ENCODE measurements around the gene SLC43A1.
"Not testable (repeated sequence)": the region's sequence is repeated elsewhere in the genome, so short reads cannot be mapped to it uniquely, and the experiment has no call there.

Gene SLC43A1

DNA sequence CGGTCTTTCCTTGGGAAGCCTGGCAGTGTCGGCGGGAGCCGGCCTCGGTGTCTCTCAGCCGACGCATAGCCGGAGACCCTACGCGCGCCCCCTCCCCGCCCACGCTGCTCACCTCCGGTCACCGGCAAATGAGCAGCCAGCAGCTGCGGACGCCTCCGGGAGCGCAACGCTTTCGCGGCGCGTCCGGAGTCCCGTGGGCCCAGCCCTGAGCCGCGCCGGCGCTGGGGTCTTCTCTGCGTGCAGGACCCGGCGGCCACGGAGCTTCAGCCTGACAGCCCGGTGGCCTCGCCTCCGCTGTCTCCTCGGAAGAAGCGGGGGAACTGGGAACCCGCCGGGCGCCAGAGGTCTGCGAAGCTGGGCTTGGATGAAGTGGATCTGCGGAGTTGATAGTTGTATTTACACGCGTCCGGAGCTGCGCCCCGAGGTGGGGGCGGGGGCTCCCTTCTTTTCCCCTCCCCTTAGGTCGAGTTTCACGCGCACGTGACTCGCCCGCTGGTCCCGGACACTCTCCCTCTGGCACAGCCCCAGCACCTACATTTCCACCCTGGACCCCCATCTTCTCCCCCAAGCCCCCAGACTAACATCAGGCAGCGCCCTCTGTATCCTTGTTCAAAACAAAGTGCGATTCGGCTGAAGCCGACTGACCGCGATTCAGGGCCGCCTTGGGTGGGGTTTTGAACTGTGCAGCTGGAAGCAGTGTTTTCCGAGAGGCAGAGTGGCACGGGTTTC is at the start of gene SLC43A1:
Gene SLC43A1, minus strand, starts transcription at position 371 of the 729 bp plus-strand sequence. CDS start 1,591 bp downstream, outside the sequence.
- peak; percentile 79 for DNase-seq

- no peak for DNase-seq
These were observed 47.1 kb upstream of the SLC43A1 start for GRCh38 chr11:57562596-57562995.

GRCh38 chr11:57560146-57560545 is 44.6 kb upstream of the SLC43A1 start:
- no peak for DNase-seq

- DNase-seq: no peak
These were observed 40.5 kb upstream of the SLC43A1 start for GRCh38 chr11:57556041-57556440.

DNA sequence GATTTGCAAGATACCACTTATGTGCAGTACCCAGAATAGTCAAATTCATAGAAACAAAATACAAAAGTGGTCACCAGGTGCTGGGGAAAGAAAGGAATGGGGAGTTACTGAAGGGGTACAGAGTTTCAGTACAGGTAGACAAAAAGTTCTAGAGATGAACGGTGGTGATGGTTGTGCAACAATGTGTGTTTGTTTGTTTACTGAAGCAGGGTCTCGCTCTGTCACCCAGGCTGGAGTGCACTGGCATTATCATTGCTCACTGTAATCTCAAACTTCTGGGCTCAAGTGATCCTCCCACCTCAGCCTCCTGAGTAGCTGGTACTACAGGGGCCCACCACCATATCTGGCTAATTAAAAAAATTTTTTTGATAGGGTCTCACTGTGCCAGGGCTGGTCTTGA is 39.9 kb upstream of the SLC43A1 start:
- DNase-seq: no peak

GRCh38 chr11:57552479-57552878 is 37.0 kb upstream of the SLC43A1 start:
- no peak for DNase-seq

DNA sequence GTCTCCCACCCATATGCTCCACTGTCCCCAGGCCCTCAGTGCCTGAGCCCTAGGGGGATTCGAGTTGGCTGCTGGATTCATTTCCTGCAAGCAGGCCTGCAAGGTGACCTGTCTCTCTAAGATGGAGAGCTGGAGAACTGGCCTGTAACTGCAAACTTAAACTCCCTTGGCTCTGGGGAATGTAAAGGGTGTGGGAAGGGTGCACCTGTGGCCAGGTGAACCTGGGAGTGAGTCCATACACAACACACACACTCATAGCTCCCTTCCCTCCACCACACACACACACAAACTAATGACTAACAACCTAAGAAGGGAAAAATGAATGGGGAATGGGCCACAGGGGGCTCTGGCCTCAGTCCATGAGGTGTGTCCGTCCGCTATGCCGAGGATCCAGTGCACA is 36.4 kb upstream of the SLC43A1 start:
- DNase-seq: no peak

DNA sequence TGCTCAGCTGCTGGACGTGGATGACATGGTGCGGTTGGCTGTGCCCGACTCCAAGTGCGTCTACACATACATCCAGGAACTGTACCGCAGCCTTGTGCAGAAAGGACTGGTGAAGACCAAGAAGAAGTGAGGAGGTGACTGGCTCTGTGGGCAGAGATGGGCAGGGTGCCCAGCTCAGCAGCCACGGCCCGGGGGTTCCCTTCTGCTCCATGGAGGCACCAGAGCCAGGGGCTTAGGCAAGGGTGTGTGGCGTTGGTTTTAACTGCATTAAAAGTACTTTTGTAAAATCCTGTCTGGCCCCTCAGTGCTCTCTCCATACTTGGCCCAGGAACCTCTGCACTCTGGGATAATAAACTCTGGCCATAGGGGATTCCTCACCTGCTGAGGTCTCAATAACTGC is 34.5 kb upstream of the SLC43A1 start:
- DNase-seq: no peak

DNA sequence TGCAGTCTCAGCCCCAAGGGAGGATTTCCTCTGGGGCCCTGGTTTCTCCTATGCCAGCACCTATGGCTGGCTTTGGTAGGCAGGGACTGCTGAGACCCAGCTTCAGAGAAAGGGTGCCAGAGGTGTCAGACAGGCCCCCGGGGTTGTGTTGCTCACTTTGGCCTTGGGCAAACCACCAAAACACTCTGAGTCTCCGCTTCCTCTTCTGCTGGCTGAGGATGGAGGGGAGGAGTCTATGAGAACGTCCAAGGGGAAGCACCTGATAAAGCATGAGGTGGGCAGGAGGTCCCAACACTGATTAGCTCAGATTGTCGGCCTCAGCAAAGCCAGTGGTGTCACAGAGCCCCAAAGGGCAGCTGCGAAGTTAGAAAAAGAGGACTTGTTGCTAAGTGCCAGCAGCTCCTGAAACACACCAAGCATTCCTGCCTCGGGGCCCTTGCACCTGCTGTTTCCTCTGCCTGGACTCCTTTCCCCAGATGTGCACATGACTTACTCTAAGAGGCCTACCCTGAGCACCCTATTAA is 32.4 kb upstream of the SLC43A1 start:
- no peak for DNase-seq

DNA sequence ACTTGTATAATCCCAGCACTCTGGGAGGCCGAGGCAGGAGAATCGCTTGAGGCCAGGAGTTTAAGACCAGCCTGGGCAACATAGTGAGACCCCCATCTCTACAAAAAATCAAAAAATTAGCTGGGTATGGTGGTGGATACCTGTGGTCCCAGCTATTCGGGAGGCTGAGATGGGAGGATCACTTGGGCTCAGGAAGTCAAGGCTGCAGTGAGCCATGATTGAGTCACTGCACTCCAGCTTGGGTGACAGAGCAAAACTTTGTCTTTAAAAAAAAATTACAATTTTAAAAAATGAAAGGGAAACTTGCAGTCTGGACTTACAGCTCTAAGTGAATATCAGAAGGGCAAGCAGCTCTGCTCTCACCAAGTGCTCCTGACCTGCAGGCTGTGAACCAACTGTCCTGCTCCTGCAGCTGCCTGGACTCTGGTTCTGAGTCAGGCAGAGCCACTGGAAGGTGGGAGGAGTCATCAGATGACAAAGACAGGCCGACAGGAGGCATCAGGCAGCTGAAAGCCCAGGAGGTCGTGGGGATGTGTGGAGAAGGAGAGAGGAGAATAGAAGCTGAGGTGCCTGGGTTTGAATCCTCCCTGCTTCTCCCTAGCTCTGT is 31.5 kb upstream of the SLC43A1 start:
- no peak for DNase-seq

DNA sequence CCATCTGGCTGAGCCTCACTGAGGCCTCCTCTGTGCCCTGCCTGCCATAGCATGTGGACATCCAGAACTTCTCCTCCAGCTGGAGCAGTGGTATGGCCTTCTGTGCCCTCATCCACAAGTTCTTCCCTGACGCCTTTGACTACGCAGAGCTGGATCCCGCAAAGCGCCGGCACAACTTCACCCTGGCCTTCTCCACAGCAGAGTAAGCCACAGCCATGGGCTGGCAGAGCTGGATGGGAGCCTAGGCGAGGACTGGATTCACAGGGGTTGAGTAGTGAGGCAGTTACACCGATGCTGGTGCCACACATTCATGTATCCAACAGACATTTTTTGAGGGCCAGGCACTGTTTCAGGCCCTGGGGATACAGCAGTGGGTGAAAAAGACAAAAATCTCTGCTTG is 30.9 kb upstream of the SLC43A1 start:
- no peak for DNase-seq

GRCh38 chr11:57545883-57546282 is 30.4 kb upstream of the SLC43A1 start:
- DNase-seq: no peak

- DNase-seq: no peak
These were observed 29.1 kb upstream of the SLC43A1 start for GRCh38 chr11:57544566-57544965.

DNA sequence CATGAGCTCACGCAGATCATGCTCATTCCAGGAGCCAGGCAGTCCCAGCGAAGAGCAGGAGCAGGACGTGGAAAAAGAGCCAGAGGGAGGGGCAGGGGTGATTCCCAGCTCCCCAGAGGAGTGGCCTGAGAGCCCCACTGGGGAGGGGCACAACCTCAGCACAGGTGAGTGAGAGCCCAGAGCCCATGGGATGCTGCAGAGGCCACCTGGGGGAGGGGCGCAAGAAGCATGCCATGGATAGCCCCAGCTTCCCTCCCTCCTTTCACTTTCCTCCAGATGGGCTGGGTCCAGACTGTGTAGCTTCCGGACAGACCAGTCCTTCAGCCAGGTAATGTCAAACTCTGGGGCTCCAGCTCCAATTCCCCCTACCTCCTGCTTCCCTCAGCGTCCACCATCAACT is 28.1 kb upstream of the SLC43A1 start:
- DNase-seq: no peak

- DNase-seq: no peak
These were observed 27.1 kb upstream of the SLC43A1 start for GRCh38 chr11:57542582-57542981.

- no peak for DNase-seq
These were observed 25.7 kb upstream of the SLC43A1 start for GRCh38 chr11:57541169-57541568.

DNA sequence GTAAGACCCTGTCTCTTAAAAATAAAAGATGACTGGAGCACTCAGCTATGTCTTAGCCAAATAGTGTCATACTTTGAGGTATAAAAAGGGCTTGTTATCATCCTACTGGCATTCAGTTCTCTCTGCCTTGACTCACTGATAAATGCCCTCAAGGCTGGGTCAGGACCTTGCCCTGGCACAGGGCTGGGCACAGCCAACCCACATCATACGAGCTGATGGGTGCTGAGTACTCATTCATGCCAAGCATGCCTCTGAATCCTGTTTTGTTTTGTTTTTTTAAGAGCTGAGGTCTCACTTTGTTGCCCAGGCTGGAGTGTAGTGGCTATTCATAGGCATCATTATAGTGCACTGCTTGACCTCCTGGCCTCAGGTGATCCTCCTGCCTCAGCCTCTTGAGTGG is 23.8 kb upstream of the SLC43A1 start:
- DNase-seq: no peak

- DNase-seq: no peak
These were observed 21.6 kb upstream of the SLC43A1 start, which contains the start of gene SMTNL1 for GRCh38 chr11:57536947-57537619. Gene SMTNL1, plus strand, starts transcription at chr11:57537595. Its CDS starts 5,048 bp downstream, at chr11:57542643.

GRCh38 chr11:57534449-57534848 is 18.9 kb upstream of the SLC43A1 start:
- not testable (repeated sequence) for DNase-seq

- peak; percentile 92 for DNase-seq
These were observed 15.3 kb upstream of the SLC43A1 start, which contains the start of gene TIMM10 for GRCh38 chr11:57530596-57531507. Gene TIMM10, minus strand, starts transcription at chr11:57530754. Its CDS starts 565 bp downstream, at chr11:57530189.

- no peak for DNase-seq
These were observed 14.7 kb upstream of the SLC43A1 start for GRCh38 chr11:57530215-57530595.

- no peak for DNase-seq
These were observed 13.5 kb upstream of the SLC43A1 start for GRCh38 chr11:57529012-57529411.

Measured in activated CD8-positive, alpha-beta memory T cell treated with anti-CD3 and anti-CD28 coated beads for 24 hours (primary cell).